HepG2 (cell line): ENCODE results near the gene S100Z. TPM values are rescaled to one million over a fixed set of nuclear protein-coding genes. Genes with fewer than 3 reads are reported as not detected.

Experiments
- ATAC-seq: fragments of 200-7000 bp; cut with Tn5 transposase; 3 replicates; pipeline ENCODE4 v1.9.1; 2020; ENCODE audit warnings: mild to moderate bottlenecking, moderate library complexity
- BruUV-seq: library from RNA; stranded (reverse); fragments of 400-500 nt; replicated peaks from 2 replicates; lab custom pipeline; 2021; lab: Mats Ljungman, UMichigan
- CTCF ChIA-PET: fragments of 300-600 bp; formaldehyde crosslinking; extraction: SDS; loops from one replicate; lab custom pipeline; 2021; ENCODE audit warnings: low total read pairs, inconsistent platforms, low intra/inter-chr PET ratio; lab: Yijun Ruan, JAX
- POLR2A ChIA-PET: fragments of 350-600 bp; sonication (Branson Sonifier 250); formaldehyde crosslinking; loops from one replicate; lab custom pipeline; 2020; ENCODE audit warnings: antibody characterized with exemption, inconsistent platforms; lab: Yijun Ruan, JAX
- DNase-seq: peaks from one replicate; pipeline ENCODE4 v3.0.0-alpha.2; 2015; ENCODE audit warnings: low spot score
- FAIRE-seq: peaks from 3 replicates; lab custom pipeline; 2011; peaks lifted over from hg19 to GRCh38; lab: Jason Lieb, UNC
- H2AFZ ChIP-seq: one replicate; pipeline ENCODE4 v1.6.1; 2011; ENCODE audit warnings: low read length, inconsistent platforms
- H3K27ac ChIP-seq: fragments of 300-600 bp; 3 replicates; pipeline ENCODE4 v1.8.0; 2011; ENCODE audit warnings: mixed run types, mild to moderate bottlenecking, mixed read lengths, low read length, inconsistent platforms; ENCODE audit not compliant: insufficient read depth; ENCODE audit errors: extremely low read length
- H3K27me3 ChIP-seq, 2 experiments: fragments of 200-600 bp in 1 of 2; 2 replicates in 1 of 2; 3 replicates in 1 of 2; pipeline versions ENCODE4 v1.6.0 to v1.8.0; 2011; ENCODE audit warnings: low read length in 2 of 2, mild to moderate bottlenecking in 2 of 2, moderate library complexity in 2 of 2, inconsistent platforms in 1 of 2; ENCODE audit not compliant: insufficient read depth in 2 of 2, control insufficient read depth in 1 of 2
- H3K36me3 ChIP-seq, 2 experiments: fragments of 200-600 bp in 1 of 2; replicated peaks in 1 of 2; 2 replicates in 1 of 2; 3 replicates in 1 of 2; pipeline versions ENCODE4 v1.5.1 to v1.8.0; 2011; ENCODE audit warnings: low read length in 2 of 2, inconsistent platforms in 1 of 2; ENCODE audit not compliant: insufficient read depth in 2 of 2, control insufficient read depth in 1 of 2
- H3K4me1 ChIP-seq: 2 replicates; pipeline ENCODE4 v1.5.1; 2012; ENCODE audit warnings: low read length, inconsistent platforms; ENCODE audit not compliant: insufficient read depth
- H3K4me2 ChIP-seq: 2 replicates; pipeline ENCODE4 v1.6.0; 2011; ENCODE audit warnings: low read depth, low read length, inconsistent platforms
- H3K4me3 ChIP-seq, 3 experiments: fragments of 200-600 bp in 1 of 3; sonication (generic), shearing (Covaris generic) in 1 of 3; replicated peaks in 1 of 3; 2 replicates each; pipeline ENCODE4 v1.5.1; 2011 to 2016; ENCODE audit warnings: low read length in 3 of 3, inconsistent platforms in 2 of 3, low read depth in 2 of 3, mild to moderate bottlenecking in 2 of 3, control low read depth in 1 of 3, mixed read lengths in 1 of 3; ENCODE audit not compliant: insufficient read depth in 1 of 3
- H3K79me2 ChIP-seq: one replicate; pipeline ENCODE4 v1.6.1; 2011; ENCODE audit warnings: low read length, inconsistent platforms; ENCODE audit not compliant: insufficient read depth
- H3K9ac ChIP-seq: 2 replicates; pipeline ENCODE4 v1.6.0; 2011; ENCODE audit warnings: mild to moderate bottlenecking, low read depth, low read length, inconsistent platforms; ENCODE audit not compliant: insufficient read depth
- H3K9me3 ChIP-seq: 2 replicates; pipeline ENCODE4 v1.5.1; 2012; ENCODE audit warnings: mild to moderate bottlenecking, low read length
- H4K20me1 ChIP-seq: 2 replicates; pipeline ENCODE4 v1.6.0; 2011; ENCODE audit warnings: inconsistent platforms, mild to moderate bottlenecking, low read length, moderate library complexity; ENCODE audit not compliant: insufficient read depth
- DNMT1 ChIP-seq: sonication (generic); formaldehyde crosslinking; IDR thresholded peaks from 2 replicates; pipeline ENCODE4 v1.5.1; 2020; ENCODE audit warnings: mild to moderate bottlenecking, missing genetic modification reagents
- SCMH1 ChIP-seq: sonication (generic); formaldehyde crosslinking; IDR thresholded peaks from 2 replicates; pipeline ENCODE4 v1.9.0; 2021; ENCODE audit warnings: missing genetic modification reagents, mild to moderate bottlenecking, borderline replicate concordance
- ZNF704 ChIP-seq: sonication (generic); formaldehyde crosslinking; IDR thresholded peaks from 2 replicates; pipeline ENCODE4 v1.8.1; 2023; ENCODE audit warnings: mild to moderate bottlenecking, inconsistent platforms, moderate library complexity, missing genetic modification reagents, borderline replicate concordance
- WGBS: methylation state at CpG from one replicate; pipeline ENCODE4 v1.1.6; 2017; ENCODE audit warnings: low lambda C conversion rate; 5-methylcytosine and 5-hydroxymethylcytosine counted together
- in situ Hi-C: cut with HindIII; loops from 2 replicates; pipeline ENCODE4 v1.10.0; 2017; ENCODE audit warnings: low pct_unique_long_range_greater_than_20kb; ENCODE audit not compliant: extremely low pct_ligation_motif_present
- intact Hi-C: fragments of 100-400 bp; cut with micrococcal nuclease; formaldehyde crosslinking; loops from one replicate; pipeline ENCODE4 v1.10.0; 2022; ENCODE audit not compliant: unreplicated experiment
- polyA plus RNA-seq, 8 experiments: library from polyadenylated mRNA; depleted of rRNA in 3 of 8; stranded (reverse) in 7 of 8; unstranded in 1 of 8; fragments of >200 nt; fragmentation: Illumina TruSeq in 4 of 8; extraction: Trizol in 4 of 8; gene quantifications; 2 replicates each; pipeline versions ENCODE4 v1.2.1 to v1.2.3, GENCODE V29; 2011 to 2016; ENCODE audit warnings: low read depth in 4 of 8, missing spikeins in 1 of 8, mixed read lengths in 1 of 8; ENCODE audit not compliant: insufficient read depth in 1 of 8
- total RNA-seq, 5 experiments: library from RNA; depleted of rRNA; stranded (reverse); fragments of >200 nt; fragmentation: Illumina TruSeq; extraction: Trizol; gene quantifications; 2 replicates each; pipeline ENCODE4 v1.2.3, GENCODE V29; 2016; ENCODE audit warnings: low read depth in 1 of 5
- TF ChIP-seq, protein P1 (sequence below), 2 experiments: fragments of 450-650 bp in 1 of 2; sonication (generic) in 1 of 2; formaldehyde crosslinking in 1 of 2; IDR thresholded peaks; 2 replicates each; pipeline versions ENCODE4 v1.6.1 to v1.8.0; 2016 to 2022; ENCODE audit warnings: antibody characterized with exemption in 1 of 2, mild to moderate bottlenecking in 1 of 2, missing genetic modification reagents in 1 of 2

Gene S100Z
- total and polyA plus RNA-seq, 2 of the 13 experiments (the other 11 are each of a cell fraction or from before 2014, with no cell fraction given): 0.22 TPM; not detected in 1

GRCh38 chr5:76942581-76942980, 92.8 kb downstream of the S100Z start:
- no peak for ATAC-seq

More at GRCh38 chr5:76942581-76942980, 92.8 kb downstream of the S100Z start:
- no peaks in the 10 kb centered on the region for H3K79me2 ChIP-seq
- CTCF ChIA-PET: no interaction called here
- no peak overlapping the region for H3K27ac ChIP-seq
- H3K27me3 ChIP-seq: peaks cover 0 to 7% of the 10 kb centered on the region in 2 experiments; a peak in 2 of 5 replicates
- intact Hi-C loops (no loop called here), in situ Hi-C loops (no loop called here)
- H3K36me3 ChIP-seq: no peaks in the 10 kb centered on the region
- no peaks in the 10 kb centered on the region for H4K20me1 ChIP-seq
- WGBS: 4% methylated on average over 1 of the region's 1 CpG
- H3K4me2 ChIP-seq: no peak overlapping the region
- H3K4me3 ChIP-seq: no peak overlapping the region
- no peak for DNase-seq
- no peak for TF ChIP-seq ZNF704 (CRISPR knock-in tag)
- no peak for TF ChIP-seq DNMT1 (CRISPR knock-in tag)
- TF ChIP-seq SCMH1 (CRISPR knock-in tag): no peak
- TF ChIP-seq, protein P1, sequence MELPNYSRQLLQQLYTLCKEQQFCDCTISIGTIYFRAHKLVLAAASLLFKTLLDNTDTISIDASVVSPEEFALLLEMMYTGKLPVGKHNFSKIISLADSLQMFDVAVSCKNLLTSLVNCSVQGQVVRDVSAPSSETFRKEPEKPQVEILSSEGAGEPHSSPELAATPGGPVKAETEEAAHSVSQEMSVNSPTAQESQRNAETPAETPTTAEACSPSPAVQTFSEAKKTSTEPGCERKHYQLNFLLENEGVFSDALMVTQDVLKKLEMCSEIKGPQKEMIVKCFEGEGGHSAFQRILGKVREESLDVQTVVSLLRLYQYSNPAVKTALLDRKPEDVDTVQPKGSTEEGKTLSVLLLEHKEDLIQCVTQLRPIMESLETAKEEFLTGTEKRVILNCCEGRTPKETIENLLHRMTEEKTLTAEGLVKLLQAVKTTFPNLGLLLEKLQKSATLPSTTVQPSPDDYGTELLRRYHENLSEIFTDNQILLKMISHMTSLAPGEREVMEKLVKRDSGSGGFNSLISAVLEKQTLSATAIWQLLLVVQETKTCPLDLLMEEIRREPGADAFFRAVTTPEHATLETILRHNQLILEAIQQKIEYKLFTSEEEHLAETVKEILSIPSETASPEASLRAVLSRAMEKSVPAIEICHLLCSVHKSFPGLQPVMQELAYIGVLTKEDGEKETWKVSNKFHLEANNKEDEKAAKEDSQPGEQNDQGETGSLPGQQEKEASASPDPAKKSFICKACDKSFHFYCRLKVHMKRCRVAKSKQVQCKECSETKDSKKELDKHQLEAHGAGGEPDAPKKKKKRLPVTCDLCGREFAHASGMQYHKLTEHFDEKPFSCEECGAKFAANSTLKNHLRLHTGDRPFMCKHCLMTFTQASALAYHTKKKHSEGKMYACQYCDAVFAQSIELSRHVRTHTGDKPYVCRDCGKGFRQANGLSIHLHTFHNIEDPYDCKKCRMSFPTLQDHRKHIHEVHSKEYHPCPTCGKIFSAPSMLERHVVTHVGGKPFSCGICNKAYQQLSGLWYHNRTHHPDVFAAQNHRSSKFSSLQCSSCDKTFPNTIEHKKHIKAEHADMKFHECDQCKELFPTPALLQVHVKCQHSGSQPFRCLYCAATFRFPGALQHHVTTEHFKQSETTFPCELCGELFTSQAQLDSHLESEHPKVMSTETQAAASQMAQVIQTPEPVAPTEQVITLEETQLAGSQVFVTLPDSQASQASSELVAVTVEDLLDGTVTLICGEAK (IDR thresholded peaks at IDR 0.05): no peak
- TF ChIP-seq, protein P1 (CRISPR knock-in tag; IDR thresholded peaks at IDR 0.05): no peak
- BruUV-seq: no TSS peak
- no peaks in the 10 kb centered on the region for H3K9me3 ChIP-seq
- H3K4me1 ChIP-seq: peaks cover 18% of the 10 kb centered on the region
- no peak overlapping the region for H3K9ac ChIP-seq
- H2AFZ ChIP-seq: no peak overlapping the region
- POLR2A ChIA-PET: no interaction called here
- FAIRE-seq: no peak
